H9 (cell line): ENCODE results near the gene WDHD1. TPM values are rescaled to one million over a fixed set of nuclear protein-coding genes. Genes with fewer than 3 reads are reported as not detected.

Source experiments
- DNase-seq: peaks from one replicate; pipeline ENCODE4 v3.0.0-alpha.2; 2017
- H2AFZ ChIP-seq: one replicate; pipeline ENCODE4 v1.6.1; 2013; ENCODE audit warnings: mild to moderate bottlenecking, low read length, control low read depth, moderate library complexity
- H2AK5ac ChIP-seq: 2 replicates; pipeline ENCODE4 v1.6.1; 2013; ENCODE audit warnings: low read length, control low read depth, mixed read lengths; ENCODE audit not compliant: insufficient read length
- H2BK120ac ChIP-seq: one replicate; pipeline ENCODE4 v1.6.1; 2013; ENCODE audit warnings: low read depth, mild to moderate bottlenecking, low read length, control low read depth, inconsistent platforms; ENCODE audit not compliant: poor library complexity, severe bottlenecking
- H2BK12ac ChIP-seq: 2 replicates; pipeline ENCODE4 v1.6.1; 2013; ENCODE audit warnings: low read length, control low read depth, mixed read lengths, low read depth; ENCODE audit not compliant: insufficient read length
- H2BK15ac ChIP-seq: 2 replicates; pipeline ENCODE4 v1.6.1; 2013; ENCODE audit warnings: low read depth, low read length, control low read depth
- H2BK20ac ChIP-seq: one replicate; pipeline ENCODE4 v1.6.1; 2013; ENCODE audit warnings: low read depth, mild to moderate bottlenecking, low read length, control low read depth, inconsistent platforms; ENCODE audit not compliant: poor library complexity, severe bottlenecking
- H2BK5ac ChIP-seq: 2 replicates; pipeline ENCODE4 v1.6.1; 2013; ENCODE audit warnings: low read length, control low read depth, mixed read lengths; ENCODE audit not compliant: insufficient read length
- H3K14ac ChIP-seq: 2 replicates; pipeline ENCODE4 v1.6.1; 2013; ENCODE audit warnings: low read length, control low read depth; ENCODE audit not compliant: insufficient read depth
- H3K18ac ChIP-seq: 2 replicates; pipeline ENCODE4 v1.6.1; 2013; ENCODE audit warnings: low read depth, mild to moderate bottlenecking, mixed read lengths, low read length, control low read depth; ENCODE audit not compliant: insufficient read length
- H3K23ac ChIP-seq: 2 replicates; pipeline ENCODE4 v1.6.1; 2013; ENCODE audit warnings: low read length, control low read depth, mixed read lengths, low read depth; ENCODE audit not compliant: insufficient read length
- H3K23me2 ChIP-seq: 2 replicates; pipeline ENCODE4 v1.6.1; 2013; ENCODE audit warnings: low read depth, mild to moderate bottlenecking, mixed read lengths, low read length, control low read depth; ENCODE audit not compliant: insufficient read length, poor library complexity, severe bottlenecking
- H3K27ac ChIP-seq: 2 replicates; pipeline ENCODE4 v1.5.1; 2013; ENCODE audit warnings: low read length, control low read depth, mixed read lengths, low read depth; ENCODE audit not compliant: insufficient read length
- H3K27me3 ChIP-seq: 2 replicates; pipeline ENCODE4 v1.6.1; 2013; ENCODE audit warnings: low read length, control low read depth, inconsistent platforms; ENCODE audit not compliant: insufficient read depth
- H3K4ac ChIP-seq: 2 replicates; pipeline ENCODE4 v1.6.1; 2013; ENCODE audit warnings: low read depth, mild to moderate bottlenecking, control low read depth, inconsistent platforms, low read length, moderate library complexity
- H3K4me1 ChIP-seq: 2 replicates; pipeline ENCODE4 v1.6.1; 2013; ENCODE audit warnings: low read length, control low read depth, inconsistent platforms; ENCODE audit not compliant: insufficient read depth
- H3K4me2 ChIP-seq: 2 replicates; pipeline ENCODE4 v1.6.1; 2013; ENCODE audit warnings: low read length, control low read depth, mixed read lengths; ENCODE audit not compliant: insufficient read length, insufficient read depth
- H3K56ac ChIP-seq: 2 replicates; pipeline ENCODE4 v1.6.1; 2013; ENCODE audit warnings: low read depth, mild to moderate bottlenecking, mixed read lengths, low read length, control low read depth; ENCODE audit not compliant: insufficient read length
- H3K79me1 ChIP-seq: 2 replicates; pipeline ENCODE4 v1.6.1; 2013; ENCODE audit warnings: low read depth, mild to moderate bottlenecking, moderate library complexity, low read length, control low read depth, inconsistent platforms; ENCODE audit not compliant: insufficient read depth, poor library complexity, severe bottlenecking
- H3K79me2 ChIP-seq: 2 replicates; pipeline ENCODE4 v1.6.1; 2013; ENCODE audit warnings: low read length, control low read depth, inconsistent platforms; ENCODE audit not compliant: insufficient read depth
- H3K9ac ChIP-seq: 2 replicates; pipeline ENCODE4 v1.6.1; 2013; ENCODE audit warnings: low read length, control low read depth, mixed read lengths; ENCODE audit not compliant: insufficient read length; ENCODE audit errors: extremely low read depth
- H3K9me3 ChIP-seq: one replicate; pipeline ENCODE4 v1.6.1; 2013; ENCODE audit warnings: low read depth, low read length, inconsistent platforms; ENCODE audit not compliant: control insufficient read depth
- H3T11ph ChIP-seq: one replicate; pipeline ENCODE4 v1.6.1; 2013; ENCODE audit warnings: mild to moderate bottlenecking, low read length, control low read depth, inconsistent platforms
- H4K20me1 ChIP-seq: one replicate; pipeline ENCODE4 v1.6.1; 2013; ENCODE audit not compliant: control insufficient read depth, insufficient read length, insufficient read depth
- H4K5ac ChIP-seq: 2 replicates; pipeline ENCODE4 v1.6.1; 2013; ENCODE audit warnings: low read depth, mild to moderate bottlenecking, mixed read lengths, low read length, control low read depth; ENCODE audit not compliant: insufficient read length
- H4K8ac ChIP-seq: replicated peaks from 2 replicates; pipeline ENCODE4 v1.6.1; 2013; ENCODE audit warnings: low read length, control low read depth, mixed read lengths, low read depth; ENCODE audit not compliant: insufficient read length
- H4K91ac ChIP-seq: 2 replicates; pipeline ENCODE4 v1.6.1; 2013; ENCODE audit warnings: low read depth, mild to moderate bottlenecking, moderate library complexity, mixed read lengths, low read length, control low read depth; ENCODE audit not compliant: insufficient read length
- H3K27ac Mint-ChIP-seq, 3 experiments: 2 replicates in 2 of 3; 3 replicates in 1 of 3; pipeline ENCODE4 v1.8.0; 2020 to 2021; ENCODE audit warnings: mixed read lengths in 3 of 3, mild to moderate bottlenecking in 1 of 3, moderate library complexity in 1 of 3
- H3K27me3 Mint-ChIP-seq: 2 replicates; pipeline ENCODE4 v1.8.0; 2021; ENCODE audit warnings: low read depth, mild to moderate bottlenecking, moderate library complexity, mixed read lengths
- H3K36me3 Mint-ChIP-seq, 3 experiments: 2 replicates in 2 of 3; 3 replicates in 1 of 3; pipeline ENCODE4 v1.8.0; 2020 to 2021; ENCODE audit warnings: low read depth in 3 of 3, mixed read lengths in 3 of 3; ENCODE audit not compliant: insufficient read depth in 1 of 3
- H3K4me1 Mint-ChIP-seq, 2 experiments: 2 replicates each; pipeline ENCODE4 v1.8.0; 2020; ENCODE audit warnings: mixed read lengths in 2 of 2
- H3K4me3 Mint-ChIP-seq, 2 experiments: 2 replicates in 1 of 2; 3 replicates in 1 of 2; pipeline ENCODE4 v1.8.0; 2020 to 2021; ENCODE audit warnings: mild to moderate bottlenecking in 2 of 2, mixed read lengths in 2 of 2, moderate library complexity in 1 of 2
- H3K9me3 Mint-ChIP-seq, 2 experiments: 2 replicates in 1 of 2; 3 replicates in 1 of 2; pipeline ENCODE4 v1.8.0; 2020; ENCODE audit warnings: mild to moderate bottlenecking in 2 of 2, mixed read lengths in 2 of 2, moderate library complexity in 1 of 2
- WGBS: extraction: QIAGEN DNeasy Blood & Tissue Kit; methylation state at CpG from one replicate; pipeline ENCODE4 v1.1.7; 2013; ENCODE audit warnings: missing lambda C conversion rate, low lambda C conversion rate, mixed read lengths; ENCODE audit not compliant: insufficient read length; ENCODE audit errors: extremely low coverage; 5-methylcytosine and 5-hydroxymethylcytosine counted together
- total RNA-seq: library from RNA; stranded (reverse); gene quantifications from 2 replicates; pipeline ENCODE4 v1.2.1, GENCODE V29; 2021
- TF ChIP-seq, protein P1 (sequence below): fragments of 200-600 bp; sonication (generic); conservative IDR thresholded peaks from 3 replicates; pipeline ENCODE4 v1.8.0; 2021; ENCODE audit warnings: antibody characterized with exemption, mild to moderate bottlenecking

The WDHD1 gene
- total RNA-seq, 1 experiment from 2014 or later: 93.7 TPM

DNA sequence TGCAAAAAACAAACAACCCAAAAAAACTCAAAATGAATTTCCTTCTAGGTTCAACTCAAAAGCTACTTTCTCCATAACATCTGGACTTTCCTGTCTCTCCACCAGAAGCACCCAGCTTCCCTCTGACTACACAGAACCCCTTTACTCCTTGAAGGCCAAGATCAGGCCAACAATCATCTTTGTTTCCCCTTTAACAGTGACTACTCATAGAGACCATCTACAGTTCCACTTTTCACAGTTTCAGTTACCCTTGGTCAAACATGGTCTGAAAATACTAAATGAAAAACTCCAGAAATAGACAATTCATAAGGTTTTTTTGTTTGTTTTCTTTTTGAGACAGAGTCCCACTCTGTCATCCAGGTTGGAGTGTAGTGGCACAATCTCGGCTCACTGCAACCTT lies 136.1 kb downstream of the WDHD1 start:
- H2AK5ac ChIP-seq: no peak overlapping the region
- Mint-ChIP-seq H3K36me3 (no peaks in the 10 kb centered on the region), H3K9me3 (no peaks in the 10 kb centered on the region), H3K27ac (peak overlapping the region in 1 of 3 experiments; percentile 45; a peak in 1 of 7 replicates), H3K4me1 (peaks cover 12 to 14% of the 10 kb centered on the region in 2 experiments), H3K4me3 (no peak overlapping the region), H3K27me3 (no peaks in the 10 kb centered on the region)
- H2BK15ac ChIP-seq: no peak overlapping the region
- no peak overlapping the region for H4K5ac ChIP-seq
- H3K4me1 ChIP-seq: no peaks in the 10 kb centered on the region
- no peak overlapping the region for H3K9ac ChIP-seq
- no peak overlapping the region for H4K8ac ChIP-seq
- no peaks in the 10 kb centered on the region for H3K9me3 ChIP-seq
- no peak overlapping the region for H3K4me2 ChIP-seq
- no peaks in the 10 kb centered on the region for H3K27me3 ChIP-seq
- no peak overlapping the region for H2AFZ ChIP-seq
- no peak overlapping the region for H3K56ac ChIP-seq
- no peak overlapping the region for H2BK20ac ChIP-seq
- H3K27ac ChIP-seq: no peak overlapping the region
- no peaks in the 10 kb centered on the region for H3K79me2 ChIP-seq
- no CpG with 5 or more reads among the region's 1 CpG for WGBS
- no peaks in the 10 kb centered on the region for H3K79me1 ChIP-seq
- no peak overlapping the region for H3K4ac ChIP-seq
- DNase-seq: no peak
- H4K91ac ChIP-seq: no peak overlapping the region
- H3K18ac ChIP-seq: no peak overlapping the region
- H3K14ac ChIP-seq: no peak overlapping the region
- H3T11ph ChIP-seq: no peak overlapping the region
- H2BK120ac ChIP-seq: no peak overlapping the region
- H3K23me2 ChIP-seq: no peaks in the 10 kb centered on the region
- H2BK5ac ChIP-seq: no peak overlapping the region
- TF ChIP-seq, protein P1, sequence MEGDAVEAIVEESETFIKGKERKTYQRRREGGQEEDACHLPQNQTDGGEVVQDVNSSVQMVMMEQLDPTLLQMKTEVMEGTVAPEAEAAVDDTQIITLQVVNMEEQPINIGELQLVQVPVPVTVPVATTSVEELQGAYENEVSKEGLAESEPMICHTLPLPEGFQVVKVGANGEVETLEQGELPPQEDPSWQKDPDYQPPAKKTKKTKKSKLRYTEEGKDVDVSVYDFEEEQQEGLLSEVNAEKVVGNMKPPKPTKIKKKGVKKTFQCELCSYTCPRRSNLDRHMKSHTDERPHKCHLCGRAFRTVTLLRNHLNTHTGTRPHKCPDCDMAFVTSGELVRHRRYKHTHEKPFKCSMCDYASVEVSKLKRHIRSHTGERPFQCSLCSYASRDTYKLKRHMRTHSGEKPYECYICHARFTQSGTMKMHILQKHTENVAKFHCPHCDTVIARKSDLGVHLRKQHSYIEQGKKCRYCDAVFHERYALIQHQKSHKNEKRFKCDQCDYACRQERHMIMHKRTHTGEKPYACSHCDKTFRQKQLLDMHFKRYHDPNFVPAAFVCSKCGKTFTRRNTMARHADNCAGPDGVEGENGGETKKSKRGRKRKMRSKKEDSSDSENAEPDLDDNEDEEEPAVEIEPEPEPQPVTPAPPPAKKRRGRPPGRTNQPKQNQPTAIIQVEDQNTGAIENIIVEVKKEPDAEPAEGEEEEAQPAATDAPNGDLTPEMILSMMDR: no peak
- no peaks in the 10 kb centered on the region for H4K20me1 ChIP-seq
- no peak overlapping the region for H2BK12ac ChIP-seq
- H3K23ac ChIP-seq: no peak overlapping the region
